GM23248 (cell line): ENCODE measurements around the gene EPS8L1. TPM values are rescaled to one million over a fixed set of nuclear protein-coding genes. Genes with fewer than 3 reads are reported as not detected.

Source experiments
- DNase-seq: peaks from one replicate; pipeline ENCODE4 v3.0.0-alpha.2; 2015
- H2AFZ ChIP-seq: fragments of 200-600 bp; sonication (generic); 2 replicates; pipeline ENCODE4 v1.6.1; 2016; ENCODE audit warnings: antibody characterized with exemption
- H3F3A ChIP-seq: fragments of 200-600 bp; sonication (generic); 2 replicates; pipeline ENCODE4 v1.6.1; 2016; ENCODE audit warnings: mild to moderate bottlenecking, antibody characterized with exemption, mixed run types; ENCODE audit not compliant: insufficient read depth
- H3K27ac ChIP-seq: fragments of 200-600 bp; sonication (generic); 2 replicates; pipeline ENCODE4 v1.5.1; 2016; ENCODE audit warnings: mild to moderate bottlenecking
- H3K27me3 ChIP-seq: fragments of 200-600 bp; sonication (generic); replicated peaks from 2 replicates; pipeline ENCODE4 v1.6.1; 2016; ENCODE audit warnings: mild to moderate bottlenecking; ENCODE audit not compliant: insufficient read depth
- H3K36me3 ChIP-seq: fragments of 200-600 bp; sonication (generic); 2 replicates; pipeline ENCODE4 v1.6.1; 2016; ENCODE audit warnings: low read depth, mild to moderate bottlenecking
- H3K4me1 ChIP-seq: fragments of 200-600 bp; sonication (generic); 2 replicates; pipeline ENCODE4 v1.6.1; 2016; ENCODE audit warnings: mild to moderate bottlenecking; ENCODE audit not compliant: insufficient read depth
- H3K4me2 ChIP-seq: fragments of 200-600 bp; sonication (generic); one replicate; pipeline ENCODE4 v1.6.1; 2016; ENCODE audit warnings: mild to moderate bottlenecking; ENCODE audit not compliant: unreplicated experiment
- H3K4me3 ChIP-seq: fragments of 200-600 bp; sonication (generic); 2 replicates; pipeline ENCODE4 v1.5.1; 2016; ENCODE audit warnings: mild to moderate bottlenecking
- H3K79me2 ChIP-seq: fragments of 200-600 bp; sonication (generic); 2 replicates; pipeline ENCODE4 v1.6.1; 2016; ENCODE audit warnings: mild to moderate bottlenecking; ENCODE audit not compliant: insufficient read depth
- H3K9ac ChIP-seq: fragments of 200-600 bp; sonication (generic); 2 replicates; pipeline ENCODE4 v1.6.1; 2016; ENCODE audit warnings: mild to moderate bottlenecking
- H3K9me2 ChIP-seq: fragments of 200-600 bp; sonication (generic); 2 replicates; pipeline ENCODE4 v1.6.1; 2016; ENCODE audit warnings: mixed run types, mild to moderate bottlenecking, moderate library complexity; ENCODE audit not compliant: insufficient read depth
- H3K9me3 ChIP-seq: fragments of 200-600 bp; sonication (generic); one replicate; pipeline ENCODE4 v1.6.1; 2017; ENCODE audit warnings: low read depth
- H4K20me1 ChIP-seq: fragments of 200-600 bp; sonication (generic); 2 replicates; pipeline ENCODE4 v1.6.0; 2016; ENCODE audit not compliant: insufficient read depth
- EZH2 ChIP-seq: fragments of 200-600 bp; sonication (generic); IDR thresholded peaks from 2 replicates; pipeline ENCODE4 v1.6.1; 2018; ENCODE audit warnings: antibody characterized with exemption, mild to moderate bottlenecking; ENCODE audit not compliant: insufficient read depth, poor library complexity, severe bottlenecking
- EZH2phosphoT487 ChIP-seq: fragments of 200-600 bp; sonication (generic); IDR thresholded peaks from 2 replicates; pipeline ENCODE4 v1.6.1; 2018; ENCODE audit warnings: antibody characterized with exemption, moderate library complexity, mild to moderate bottlenecking, low read depth; ENCODE audit not compliant: insufficient read depth
- WGBS, 2 experiments: methylation state at CpG; one replicate each; pipeline ENCODE4 v1.1.6; 2015 to 2017; ENCODE audit warnings: low lambda C conversion rate in 2 of 2, low coverage in 1 of 2; ENCODE audit errors: missing lambda C conversion rate in 2 of 2; 5-methylcytosine and 5-hydroxymethylcytosine counted together
- in situ Hi-C: fragments of 300-500 bp; cut with MboI; formaldehyde crosslinking; loops from 2 replicates; pipeline ENCODE4 v1.15.0; 2020
- polyA plus RNA-seq: library from polyadenylated mRNA; unstranded; fragments of >200 nt; fragmentation: Nextera tagmentation; extraction: Ambion mirVana; gene quantifications from 2 replicates; pipeline ENCODE4 v1.2.1, GENCODE V29; 2016
- total RNA-seq: library from RNA; depleted of rRNA; stranded (reverse); fragments of >200 nt; shearing (Covaris generic); gene quantifications from 2 replicates; pipeline ENCODE4 v1.2.3, GENCODE V29; 2014

EPS8L1 gene
- total and polyA plus RNA-seq, 2 experiments from 2014 or later: 0.76 to 1.1 TPM

- Histone ChIP-seq H4K20me1 (no peaks in the 10 kb centered on the region), H3K9me3 (no peaks in the 10 kb centered on the region), H3K4me3 (no peak overlapping the region), H3K9me2 (no peaks in the 10 kb centered on the region), H3F3A (no peaks in the 10 kb centered on the region), H3K79me2 (peaks cover 29% of the 10 kb centered on the region), H3K4me1 (no peaks in the 10 kb centered on the region), H3K36me3 (peaks cover 2% of the 10 kb centered on the region; the same call in 1 of the 2 replicates), H3K9ac (no peak overlapping the region), H3K4me2 (no peak overlapping the region), H2AFZ (no peak overlapping the region), H3K27ac (no peak overlapping the region), H3K27me3 (no peaks in the 10 kb centered on the region)
- DNase-seq: no peak
- in situ Hi-C loops: no loop called here
- TF ChIP-seq EZH2 (no peak), EZH2phosphoT487 (no peak)
- WGBS, 2 experiments: 89% methylated on average over 18 to 23 of the region's 23 CpGs
Observed at GRCh38 chr19:55096061-55096701, 20.5 kb downstream of the EPS8L1 start.

GRCh38 chr19:55097864-55098715 is 22.4 kb downstream of the EPS8L1 start:
- peaks cover 47% of the 10 kb centered on the region for H3K79me2 ChIP-seq
- H3K27ac ChIP-seq: no peak overlapping the region
- in situ Hi-C loops: no loop called here
- 92% methylated on average over 21 to 23 of the region's 23 CpGs for WGBS, 2 experiments
- DNase-seq: no peak
- H3K4me3 ChIP-seq: no peak overlapping the region
- no peak for TF ChIP-seq EZH2
- no peak for TF ChIP-seq EZH2phosphoT487
- no peaks in the 10 kb centered on the region for H3F3A ChIP-seq
- H3K4me2 ChIP-seq: no peak overlapping the region
- no peaks in the 10 kb centered on the region for H3K27me3 ChIP-seq
- no peaks in the 10 kb centered on the region for H4K20me1 ChIP-seq
- H3K36me3 ChIP-seq: peaks cover 7% of the 10 kb centered on the region
- no peaks in the 10 kb centered on the region for H3K4me1 ChIP-seq
- H3K9me2 ChIP-seq: no peaks in the 10 kb centered on the region
- no peak overlapping the region for H2AFZ ChIP-seq
- no peak overlapping the region for H3K9ac ChIP-seq
- H3K9me3 ChIP-seq: no peaks in the 10 kb centered on the region

- Histone ChIP-seq H3K27ac (no peak overlapping the region), H3K4me1 (no peaks in the 10 kb centered on the region), H3K9me2 (no peaks in the 10 kb centered on the region), H3K4me3 (no peak overlapping the region), H3F3A (no peaks in the 10 kb centered on the region), H3K9me3 (no peaks in the 10 kb centered on the region), H3K27me3 (no peaks in the 10 kb centered on the region), H2AFZ (no peak overlapping the region), H3K9ac (no peak overlapping the region), H4K20me1 (no peaks in the 10 kb centered on the region), H3K4me2 (no peak overlapping the region), H3K79me2 (peaks cover 55% of the 10 kb centered on the region), H3K36me3 (peaks cover 12% of the 10 kb centered on the region)
- in situ Hi-C loops: no loop called here
- no peak for DNase-seq
- 88 to 89% methylated on average over 25 to 26 of the region's 27 CpGs for WGBS, 2 experiments
- TF ChIP-seq EZH2: no peak
- TF ChIP-seq EZH2phosphoT487: no peak
Observed at GRCh38 chr19:55098716-55099556, 23.3 kb downstream of the EPS8L1 start.
